ENCODE measurements around the gene FST. TPM values are rescaled to one million over a fixed set of nuclear protein-coding genes. Genes with fewer than 3 reads are reported as not detected.

Gene FST
- total and polyA plus RNA-seq, 2 of the 13 experiments (the other 11 are each of a cell fraction or from before 2014, with no cell fraction given) = 38.6 to 136 TPM

DNA sequence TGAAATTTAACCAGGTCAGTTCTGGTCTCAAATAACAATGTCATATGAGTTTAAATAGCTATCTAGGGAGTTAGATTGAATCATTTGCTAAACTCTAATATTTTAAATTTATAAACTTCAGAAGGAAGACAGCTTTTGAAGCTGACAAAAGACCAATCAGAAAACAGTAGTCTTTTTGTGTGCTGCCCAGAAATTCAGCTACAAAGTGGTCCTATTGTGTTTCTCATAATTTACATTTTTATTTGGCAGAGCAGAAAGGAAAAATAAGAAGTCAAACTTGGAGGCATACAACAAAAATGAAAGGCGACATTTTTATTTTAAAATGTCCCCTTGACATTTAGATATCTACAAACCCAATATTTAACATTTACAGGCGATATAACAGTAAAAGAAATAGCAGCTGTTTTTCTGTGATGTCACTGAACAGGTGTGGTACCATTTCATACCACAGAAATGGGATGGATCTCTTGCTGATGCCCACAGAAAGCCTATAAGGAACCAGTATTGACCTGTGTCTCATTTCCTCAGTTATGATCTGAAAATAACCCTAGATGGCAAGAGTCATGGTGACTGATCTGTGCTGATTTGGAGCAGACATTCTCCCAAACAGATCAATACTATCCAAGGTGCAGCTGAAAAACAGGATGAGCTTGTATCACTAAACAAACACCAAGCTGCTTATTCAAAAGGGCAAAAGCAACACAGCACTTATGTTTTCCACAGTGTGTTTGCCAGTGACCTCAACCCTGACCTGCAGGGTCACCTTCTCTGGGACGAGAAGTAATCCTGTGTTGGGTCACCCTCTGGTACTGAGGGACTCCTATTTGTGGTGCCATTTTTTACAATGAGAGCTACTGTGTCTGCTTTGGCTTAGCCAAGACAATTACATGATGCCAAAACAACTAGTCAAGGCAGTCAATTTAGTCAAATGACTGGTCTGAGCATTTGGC is 3.6 kb upstream of the FST start (continued):
- TF ChIP-seq, protein P1, sequence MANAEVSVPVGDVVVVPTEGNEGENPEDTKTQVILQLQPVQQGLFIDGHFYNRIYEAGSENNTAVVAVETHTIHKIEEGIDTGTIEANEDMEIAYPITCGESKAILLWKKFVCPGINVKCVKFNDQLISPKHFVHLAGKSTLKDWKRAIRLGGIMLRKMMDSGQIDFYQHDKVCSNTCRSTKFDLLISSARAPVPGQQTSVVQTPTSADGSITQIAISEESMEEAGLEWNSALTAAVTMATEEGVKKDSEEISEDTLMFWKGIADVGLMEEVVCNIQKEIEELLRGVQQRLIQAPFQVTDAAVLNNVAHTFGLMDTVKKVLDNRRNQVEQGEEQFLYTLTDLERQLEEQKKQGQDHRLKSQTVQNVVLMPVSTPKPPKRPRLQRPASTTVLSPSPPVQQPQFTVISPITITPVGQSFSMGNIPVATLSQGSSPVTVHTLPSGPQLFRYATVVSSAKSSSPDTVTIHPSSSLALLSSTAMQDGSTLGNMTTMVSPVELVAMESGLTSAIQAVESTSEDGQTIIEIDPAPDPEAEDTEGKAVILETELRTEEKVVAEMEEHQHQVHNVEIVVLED (CRISPR knock-in tag; IDR thresholded peaks at IDR 0.05; ENCODE audit: borderline replicate concordance) = peak; percentile 57; the same call in 1 of the 2 replicates
- no peak for TF ChIP-seq NRL (CRISPR knock-in tag; IDR thresholded peaks at IDR 0.05; ENCODE audit: borderline replicate concordance)
- TF ChIP-seq ZNF337 (CRISPR knock-in tag; IDR thresholded peaks at IDR 0.05; ENCODE audit: borderline replicate concordance, low read depth) = no peak; the same call in 1 of the 2 replicates
- TF ChIP-seq HIVEP1 (CRISPR knock-in tag; IDR thresholded peaks at IDR 0.05) = peak; percentile 83; the same call in 1 of the 2 replicates
- TF ChIP-seq, protein P2, sequence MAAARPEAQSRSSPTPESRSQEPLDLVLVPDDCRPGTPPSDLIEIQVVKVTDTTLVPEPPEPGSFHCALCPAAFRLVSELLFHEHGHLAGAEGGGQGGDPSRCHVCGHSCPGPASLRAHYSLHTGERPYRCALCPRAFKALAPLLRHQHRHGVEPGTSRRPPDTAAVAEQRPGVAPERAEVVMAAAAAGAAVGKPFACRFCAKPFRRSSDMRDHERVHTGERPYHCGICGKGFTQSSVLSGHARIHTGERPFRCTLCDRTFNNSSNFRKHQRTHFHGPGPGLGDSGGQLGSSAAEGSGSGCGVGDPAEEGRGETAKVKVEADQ (CRISPR knock-in tag; IDR thresholded peaks at IDR 0.05; ENCODE audit: borderline replicate concordance) = peak; percentile 86; the same call in 1 of the 2 replicates
- TF ChIP-seq MAFG (CRISPR knock-in tag; IDR thresholded peaks at IDR 0.05) = no peak
- TF ChIP-seq ZNF576 (CRISPR knock-in tag; IDR thresholded peaks at IDR 0.05) = no peak
- TF ChIP-seq ZNF550 (CRISPR knock-in tag; IDR thresholded peaks at IDR 0.05; ENCODE audit: borderline replicate concordance) = no peak
- TF ChIP-seq REL (CRISPR knock-in tag; conservative IDR thresholded peaks at IDR 0.05) = no peak
- no peak for TF ChIP-seq ZNF740 (CRISPR knock-in tag; IDR thresholded peaks at IDR 0.05)
- no peak for TF ChIP-seq FOXM1 (CRISPR knock-in tag; IDR thresholded peaks at IDR 0.05)
- no peak for TF ChIP-seq RBM39 (IDR thresholded peaks at IDR 0.05; ENCODE audit: low read depth, low read length, poor library complexity, severe bottlenecking)
- TF ChIP-seq MEF2D (CRISPR knock-in tag; IDR thresholded peaks at IDR 0.05) = peak; percentile 99
- TF ChIP-seq MEIS1 (CRISPR knock-in tag; IDR thresholded peaks at IDR 0.05; ENCODE audit: borderline replicate concordance) = peak; percentile 84; the same call in 1 of the 2 replicates
- TF ChIP-seq CHD2 (IDR thresholded peaks at IDR 0.05; ENCODE audit: low read depth, low read length) = no peak
- TF ChIP-seq MBNL3 (CRISPR knock-in tag; conservative IDR thresholded peaks at IDR 0.05) = no peak
- TF ChIP-seq SNAPC2 (CRISPR knock-in tag; IDR thresholded peaks at IDR 0.05) = peak; percentile 79; the same call in 1 of the 2 replicates
- no peak for TF ChIP-seq NFE2 (CRISPR knock-in tag; IDR thresholded peaks at IDR 0.05)
- TF ChIP-seq YEATS2 (CRISPR knock-in tag; IDR thresholded peaks at IDR 0.05; ENCODE audit: borderline replicate concordance) = peak; percentile 81; the same call in 1 of the 2 replicates
- TF ChIP-seq KLF12 (CRISPR knock-in tag; IDR thresholded peaks at IDR 0.05; ENCODE audit: borderline replicate concordance) = no peak
- TF ChIP-seq RBAK (CRISPR knock-in tag; IDR thresholded peaks at IDR 0.05) = peak; percentile 37; the same call in 1 of the 2 replicates
- TF ChIP-seq, protein P3, sequence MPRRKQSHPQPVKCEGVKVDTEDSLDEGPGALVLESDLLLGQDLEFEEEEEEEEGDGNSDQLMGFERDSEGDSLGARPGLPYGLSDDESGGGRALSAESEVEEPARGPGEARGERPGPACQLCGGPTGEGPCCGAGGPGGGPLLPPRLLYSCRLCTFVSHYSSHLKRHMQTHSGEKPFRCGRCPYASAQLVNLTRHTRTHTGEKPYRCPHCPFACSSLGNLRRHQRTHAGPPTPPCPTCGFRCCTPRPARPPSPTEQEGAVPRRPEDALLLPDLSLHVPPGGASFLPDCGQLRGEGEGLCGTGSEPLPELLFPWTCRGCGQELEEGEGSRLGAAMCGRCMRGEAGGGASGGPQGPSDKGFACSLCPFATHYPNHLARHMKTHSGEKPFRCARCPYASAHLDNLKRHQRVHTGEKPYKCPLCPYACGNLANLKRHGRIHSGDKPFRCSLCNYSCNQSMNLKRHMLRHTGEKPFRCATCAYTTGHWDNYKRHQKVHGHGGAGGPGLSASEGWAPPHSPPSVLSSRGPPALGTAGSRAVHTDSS (CRISPR knock-in tag; conservative IDR thresholded peaks at IDR 0.05) = no peak
- TF ChIP-seq KLF9 (CRISPR knock-in tag; IDR thresholded peaks at IDR 0.05; ENCODE audit: low read depth) = no peak

All from HepG2 (cell line).